CD4-positive, alpha-beta T cell (primary cell): ENCODE data around the gene TJP1. TPM values are rescaled to one million over a fixed set of nuclear protein-coding genes. Genes with fewer than 3 reads are reported as not detected.
"Not testable (repeated sequence)": the region's sequence is repeated elsewhere in the genome, so short reads cannot be mapped to it uniquely, and the experiment has no call there.

Source experiments
- ATAC-seq: fragments of 200-7000 bp; cut with Tn5 transposase; one replicate; pipeline ENCODE4 v1.10.0; 2022; ENCODE audit warnings: mild to moderate bottlenecking; ENCODE audit not compliant: poor library complexity
- CTCF ChIA-PET: fragments of 350-600 bp; sonication (Branson Sonifier 250); formaldehyde crosslinking; loops from one replicate; lab custom pipeline; 2021; ENCODE audit warnings: antibody characterized with exemption, inconsistent platforms; lab: Charles Lee
- POLR2A ChIA-PET: fragments of 350-600 bp; sonication (Branson Sonifier 250); formaldehyde crosslinking; loops from one replicate; lab custom pipeline; 2021; ENCODE audit warnings: antibody characterized with exemption, inconsistent platforms; lab: Charles Lee
- DNase-seq, 14 experiments: peaks; one replicate each; pipeline ENCODE4 v3.0.0-alpha.2; 2013 to 2020; ENCODE audit warnings: mixed read lengths in 2 of 14
- H3K27ac ChIP-seq, 2 donors: one replicate each; pipeline versions ENCODE4 v1.5.1 to v1.7.0; 2013; ENCODE audit warnings: low read length in 2 of 2, low read depth in 1 of 2, mild to moderate bottlenecking in 1 of 2
- H3K27me3 ChIP-seq, 2 experiments: 1 replicate in 1 of 2; 2 replicates in 1 of 2; pipeline versions ENCODE4 v1.6.1 to v1.7.0; 2013; ENCODE audit warnings: low read length in 2 of 2, control low read depth in 1 of 2, mild to moderate bottlenecking in 1 of 2, moderate library complexity in 1 of 2; ENCODE audit not compliant: insufficient read depth in 2 of 2, control insufficient read depth in 1 of 2
- H3K36me3 ChIP-seq: one replicate; pipeline ENCODE4 v1.6.1; 2013; ENCODE audit warnings: low read length, control low read depth; ENCODE audit not compliant: insufficient read depth
- H3K4me1 ChIP-seq: one replicate; pipeline ENCODE4 v1.6.1; 2013; ENCODE audit warnings: low read length, control low read depth; ENCODE audit not compliant: insufficient read depth
- H3K4me3 ChIP-seq: one replicate; pipeline ENCODE4 v1.5.1; 2013; ENCODE audit warnings: mild to moderate bottlenecking, low read length, moderate library complexity
- H3K9me3 ChIP-seq, 2 experiments: 1 replicate in 1 of 2; 2 replicates in 1 of 2; pipeline versions ENCODE4 v1.6.1 to v1.7.0; 2013; ENCODE audit warnings: low read length in 2 of 2, mild to moderate bottlenecking in 2 of 2, control low read depth in 1 of 2, moderate library complexity in 1 of 2; ENCODE audit not compliant: control insufficient read depth in 1 of 2, insufficient read depth in 1 of 2
- H3K27ac Mint-ChIP-seq: one replicate; pipeline ENCODE4 v1.8.0; 2020; ENCODE audit warnings: mixed read lengths
- H3K27me3 Mint-ChIP-seq: one replicate; pipeline ENCODE4 v1.8.0; 2021; ENCODE audit warnings: mixed read lengths
- H3K36me3 Mint-ChIP-seq: one replicate; pipeline ENCODE4 v1.8.0; 2021; ENCODE audit warnings: low read depth, mixed read lengths
- H3K4me1 Mint-ChIP-seq: one replicate; pipeline ENCODE4 v1.8.0; 2021; ENCODE audit warnings: low read depth, mixed read lengths
- H3K4me3 Mint-ChIP-seq: one replicate; pipeline ENCODE4 v1.8.0; 2020; ENCODE audit warnings: mild to moderate bottlenecking, mixed read lengths
- H3K9me3 Mint-ChIP-seq: one replicate; pipeline ENCODE4 v1.8.0; 2020; ENCODE audit warnings: mixed read lengths
- CTCF ChIP-seq: fragments of 200-600 bp; IDR thresholded peaks from one replicate; pipeline ENCODE4 v1.8.0; 2022; ENCODE audit warnings: antibody characterized with exemption, mild to moderate bottlenecking
- intact Hi-C, 2 experiments: fragments of 100-400 bp; cut with DNase I in 1 of 2; cut with micrococcal nuclease in 1 of 2; formaldehyde crosslinking; loops; one replicate each; pipeline versions ENCODE4 v1.15.1 to v1.9.0; 2023 to 2025; cut with DNase I, micrococcal nuclease
- total RNA-seq, 174 experiments: library from RNA in 2 of 174; stranded (reverse) in 2 of 174; gene quantifications; one replicate each; pipeline ENCODE4 v1.2.3 and lab custom pipeline; 2021 to 2026

The TJP1 gene
- total RNA-seq, 2 experiments from 2014 or later: not detected

- ChIA-PET CTCF (no interaction called here), POLR2A (no interaction called here)
- TF ChIP-seq CTCF: no peak
- H3K27me3 Mint-ChIP-seq: peaks cover 56% of the 10 kb centered on the region
- Histone ChIP-seq H3K4me3 (no peak overlapping the region), H3K36me3 (no peaks in the 10 kb centered on the region), H3K4me1 (no peaks in the 10 kb centered on the region), H3K27ac (no peak overlapping the region), H3K9me3 (peaks cover 0 to 18% of the 10 kb centered on the region in 2 experiments), H3K27me3 (peaks cover 18 to 42% of the 10 kb centered on the region in 2 experiments)
- intact Hi-C loops: no loop called here
- H3K27ac Mint-ChIP-seq: no peak overlapping the region
- no peaks in the 10 kb centered on the region for H3K9me3 Mint-ChIP-seq
- H3K4me3 Mint-ChIP-seq: no peak overlapping the region
- DNase-seq (no peak), ATAC-seq (no peak)
- no peaks in the 10 kb centered on the region for H3K4me1 Mint-ChIP-seq
- H3K36me3 Mint-ChIP-seq: no peaks in the 10 kb centered on the region
These were observed 144.8 kb downstream of the TJP1 start for GRCh38 chr15:29677455-29677854.

GRCh38 chr15:29676961-29677402, 145.3 kb downstream of the TJP1 start:
- CTCF ChIA-PET: no interaction called here
- H3K4me1 ChIP-seq: no peaks in the 10 kb centered on the region

GRCh38 chr15:29676374-29676960, 145.8 kb downstream of the TJP1 start:
- Histone ChIP-seq H3K27me3 (peaks cover 18 to 43% of the 10 kb centered on the region in 2 experiments), H3K9me3 (peaks cover 0 to 18% of the 10 kb centered on the region in 2 experiments)
- DNase-seq, H3K36me3 Mint-ChIP-seq, ATAC-seq, H3K4me3 ChIP-seq, H3K4me1 Mint-ChIP-seq, CTCF ChIA-PET, H3K9me3 Mint-ChIP-seq, H3K4me1 ChIP-seq, H3K36me3 ChIP-seq, POLR2A ChIA-PET, intact Hi-C loops, H3K27ac Mint-ChIP-seq, H3K4me3 Mint-ChIP-seq, H3K27ac ChIP-seq: not testable (repeated sequence)
- peaks cover 60% of the 10 kb centered on the region for H3K27me3 Mint-ChIP-seq

More at GRCh38 chr15:29676961-29677402, 145.3 kb downstream of the TJP1 start:
- POLR2A ChIA-PET: no interaction called here
- H3K4me3 ChIP-seq: no peak overlapping the region
- Mint-ChIP-seq H3K9me3 (no peaks in the 10 kb centered on the region), H3K4me1 (no peaks in the 10 kb centered on the region), H3K4me3 (no peak overlapping the region), H3K36me3 (no peaks in the 10 kb centered on the region), H3K27ac (no peak overlapping the region), H3K27me3 (peaks cover 59% of the 10 kb centered on the region)
- H3K36me3 ChIP-seq: no peaks in the 10 kb centered on the region
- H3K27me3 ChIP-seq: peaks cover 18 to 43% of the 10 kb centered on the region in 2 experiments
- no peak overlapping the region for H3K27ac ChIP-seq
- no peak for TF ChIP-seq CTCF
- H3K9me3 ChIP-seq: peaks cover 0 to 18% of the 10 kb centered on the region in 2 experiments
- ATAC-seq (no peak), DNase-seq (no peak)
- intact Hi-C loops: no loop called here
